DND-41 (cell line): ENCODE measurements around the gene NDRG4.

Source experiments
- CTCF ChIP-seq: IDR thresholded peaks from 2 replicates; pipeline ENCODE4 v1.5.1; 2012; ENCODE audit warnings: borderline replicate concordance, low read length, moderate library complexity, mild to moderate bottlenecking; ENCODE audit not compliant: poor library complexity, severe bottlenecking; ENCODE audit errors: extremely low read depth
- EZH2 ChIP-seq: IDR thresholded peaks from 3 replicates; pipeline ENCODE4 v1.6.1; 2012; ENCODE audit warnings: borderline replicate concordance, low read depth, mild to moderate bottlenecking, moderate library complexity, low read length, inconsistent platforms; ENCODE audit not compliant: severe bottlenecking

DNA sequence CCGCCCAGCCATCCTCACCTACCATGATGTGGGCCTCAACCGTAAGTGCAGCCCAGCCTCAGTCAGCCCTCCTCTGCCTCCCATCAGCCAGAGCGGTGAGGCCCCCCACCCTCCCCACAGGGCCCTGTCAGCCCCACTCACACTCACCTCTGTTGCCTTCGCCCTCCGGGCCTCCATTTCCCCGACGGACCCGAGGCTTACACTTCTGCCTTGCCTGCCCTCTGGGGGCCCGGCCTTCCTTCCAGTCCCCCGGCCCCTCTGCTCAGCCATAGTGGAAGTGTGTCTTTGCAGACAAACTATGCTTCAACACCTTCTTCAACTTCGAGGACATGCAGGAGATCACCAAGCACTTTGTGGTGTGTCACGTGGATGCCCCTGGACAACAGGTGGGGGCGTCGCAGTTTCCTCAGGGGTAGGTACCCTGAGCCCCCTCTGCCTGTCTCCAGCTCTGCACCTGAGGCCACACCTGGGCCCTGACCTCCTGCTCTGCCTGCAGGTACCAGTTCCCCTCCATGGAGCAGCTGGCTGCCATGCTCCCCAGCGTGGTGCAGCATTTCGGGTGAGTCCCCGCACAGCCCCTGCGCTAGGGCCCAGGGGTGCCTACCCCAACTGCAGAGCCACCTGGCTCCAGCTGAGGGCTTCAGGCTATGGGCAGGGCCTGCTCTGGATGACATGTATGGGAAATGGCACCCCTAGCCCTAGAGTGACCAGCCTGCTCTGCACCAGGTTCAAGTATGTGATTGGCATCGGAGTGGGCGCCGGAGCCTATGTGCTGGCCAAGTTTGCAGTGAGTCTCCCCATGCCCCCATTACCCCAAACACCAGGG lies 4.1 kb downstream of the NDRG4 start:
- no peak for TF ChIP-seq CTCF
- no peak for TF ChIP-seq EZH2
